GM18870 (cell line): ENCODE measurements around the gene DYRK1B.
A peak's percentile ranks its signal among the peaks of the same experiment; 100 is the strongest.
"Not testable (repeated sequence)": the region's sequence is repeated elsewhere in the genome, so short reads cannot be mapped to it uniquely, and the experiment has no call there.

ENCODE experiments used
- ATAC-seq: cut with Tn5 transposase; IDR thresholded peaks from one replicate; pipeline ENCODE4 v1.9.1; 2021; ENCODE audit warnings: moderate library complexity; ENCODE audit not compliant: unreplicated experiment

DYRK1B gene

DNA sequence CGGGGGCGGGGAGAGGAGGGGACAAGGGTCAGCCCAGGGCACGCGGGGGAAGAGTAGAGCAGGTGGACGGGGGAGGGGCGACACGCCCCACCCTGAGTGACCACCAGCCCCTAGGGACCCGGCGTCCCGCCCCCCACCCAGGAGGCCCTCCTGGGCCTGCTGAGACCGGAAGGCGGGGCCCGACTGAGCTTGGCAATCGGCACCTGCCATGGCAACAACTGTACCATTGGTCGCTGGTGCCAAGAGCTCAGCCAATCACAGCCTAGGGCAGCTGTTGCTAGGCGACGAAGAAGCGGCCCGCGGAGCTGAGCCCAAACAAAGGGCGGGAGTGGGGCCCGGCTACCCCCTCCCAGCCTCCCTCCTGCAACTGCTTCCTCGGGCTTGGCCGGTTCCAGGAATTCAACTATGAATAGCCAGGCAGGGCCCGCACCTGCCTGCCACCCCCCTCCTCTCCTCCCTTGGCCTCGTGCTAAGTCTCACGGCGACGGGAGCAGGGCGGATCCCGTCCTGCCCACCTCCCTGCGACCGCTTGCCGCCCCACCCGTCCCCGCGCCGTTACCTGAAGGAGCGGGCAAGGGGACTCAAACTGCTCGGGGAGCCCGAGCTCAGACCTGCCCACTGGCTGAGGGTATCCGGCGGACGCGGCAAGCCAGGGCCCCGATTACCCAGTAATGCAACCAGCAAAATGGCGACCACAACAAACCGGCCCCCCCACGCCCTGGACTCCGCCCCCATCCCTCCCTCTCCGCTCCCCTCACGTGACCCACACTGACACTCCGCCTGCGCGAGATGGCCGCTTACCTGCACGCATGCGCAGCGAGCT, at the start of gene DYRK1B:
DYRK1B (minus strand) TSS at position 699 of the 823 bp plus-strand sequence. CDS start 2,295 bp downstream, outside the sequence.
- peak; percentile 71 for ATAC-seq

GRCh38 chr19:39882645-39883044, 48.7 kb upstream of the DYRK1B start:
- not testable (repeated sequence) for ATAC-seq

DNA sequence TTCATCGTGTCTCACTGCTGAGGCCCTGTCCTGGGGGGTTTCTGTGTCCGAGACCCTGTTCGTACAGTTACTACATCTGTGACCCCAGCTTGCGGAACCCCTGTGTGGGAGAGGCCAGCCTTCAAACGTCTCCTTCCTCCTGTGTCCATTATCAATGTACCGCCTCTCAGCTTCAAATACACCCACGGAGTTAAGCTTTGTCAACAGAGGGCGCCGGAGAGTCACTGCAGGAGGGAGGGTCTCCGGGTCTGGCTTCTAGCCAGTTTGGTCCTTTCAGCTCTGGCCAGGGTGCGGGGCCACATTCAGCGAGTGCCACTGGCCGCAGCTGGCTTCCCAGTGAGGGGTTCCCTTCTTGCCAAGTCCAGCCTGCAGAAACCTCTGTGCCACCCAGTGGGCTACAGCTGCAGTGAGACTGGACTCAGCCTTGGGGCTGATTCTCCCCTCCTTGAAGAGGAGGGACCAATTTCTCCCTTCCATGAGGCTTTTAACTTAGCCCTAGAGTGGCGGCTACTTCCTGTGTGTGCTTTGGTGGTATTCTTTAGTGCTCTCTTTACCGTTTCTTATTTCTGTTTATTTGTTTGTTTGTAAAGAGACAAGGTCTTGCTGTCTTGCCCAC, 47.6 kb upstream of the DYRK1B start:
- not testable (repeated sequence) for ATAC-seq

DNA sequence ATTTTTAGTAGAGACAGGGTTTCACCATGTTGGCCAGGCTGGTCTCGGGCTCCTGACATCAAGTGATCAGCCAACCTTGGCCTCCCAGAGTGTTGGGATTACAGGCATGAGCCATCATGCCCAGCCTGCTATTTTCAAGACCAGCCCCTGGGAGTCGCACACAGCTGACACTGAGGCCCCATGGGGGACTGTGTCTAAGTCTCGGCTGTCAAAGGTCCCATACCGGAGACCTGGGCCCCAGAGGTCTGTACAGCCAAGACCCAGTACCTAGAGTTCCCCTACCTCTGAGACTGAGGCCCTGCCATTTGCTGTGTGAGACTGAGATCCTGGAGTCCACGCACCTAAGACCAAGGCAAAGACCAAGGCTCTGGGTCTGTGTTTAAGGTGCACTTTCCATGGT, 46.3 kb upstream of the DYRK1B start:
- ATAC-seq = not testable (repeated sequence)

DNA sequence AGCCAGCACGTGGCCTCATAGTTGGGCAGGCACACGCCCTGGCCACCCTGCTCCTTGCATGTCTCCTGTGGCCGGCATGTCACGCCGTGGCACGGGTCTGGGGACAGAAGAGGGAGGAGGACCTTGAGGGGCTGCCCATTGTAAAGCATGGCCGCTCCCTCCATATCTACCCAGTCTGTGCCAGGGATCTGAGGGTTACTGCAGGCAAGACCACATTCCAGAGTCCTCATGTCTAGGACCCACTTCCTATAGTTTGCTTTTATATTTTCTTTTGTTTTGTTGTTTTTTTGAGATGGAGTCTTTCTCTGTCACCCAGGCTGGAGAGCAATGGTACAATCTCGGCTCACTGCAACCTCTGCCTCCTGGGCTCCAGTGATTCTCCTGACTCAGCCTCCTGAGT, 45.8 kb upstream of the DYRK1B start:
- ATAC-seq = not testable (repeated sequence)

DNA sequence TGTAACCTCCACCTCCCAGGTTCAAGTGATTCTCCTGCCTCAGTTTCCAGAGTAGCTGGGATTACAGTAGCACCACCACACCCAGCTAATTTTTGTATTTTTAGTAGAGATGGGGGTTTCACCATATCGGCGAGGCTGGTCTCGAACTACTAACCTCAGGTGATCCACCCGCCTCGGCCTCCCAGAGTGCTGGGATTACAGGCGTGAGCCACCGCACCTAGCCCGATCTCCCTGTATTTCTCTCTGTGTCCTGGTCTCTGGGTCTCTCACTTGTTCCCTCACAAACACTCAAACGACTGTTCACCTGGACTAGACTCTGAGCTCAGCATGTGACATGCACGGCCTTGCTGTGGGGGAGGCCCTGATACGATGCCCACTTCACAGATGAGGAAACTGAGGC, 44.9 kb upstream of the DYRK1B start:
- not testable (repeated sequence) for ATAC-seq

DNA sequence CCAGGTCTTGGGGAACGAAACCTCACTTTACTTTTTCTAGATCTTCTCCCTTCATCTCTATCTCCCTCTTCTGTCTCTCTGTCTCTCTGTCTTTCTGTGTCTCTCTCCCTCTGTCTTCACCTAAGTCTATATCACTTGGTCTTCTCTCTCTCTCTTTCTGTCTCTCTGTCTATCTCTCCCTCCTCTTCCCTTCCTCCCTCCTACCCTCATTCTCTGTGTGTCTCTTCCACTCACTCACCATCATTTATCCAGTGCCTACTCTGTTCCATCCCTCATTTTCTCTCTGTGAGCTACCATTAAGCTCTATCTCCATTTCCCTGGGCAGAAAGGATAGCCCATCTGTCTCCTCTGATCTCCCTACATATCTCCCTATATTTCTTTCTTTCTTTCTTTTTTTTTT, 44.4 kb upstream of the DYRK1B start:
- ATAC-seq = no peak

GRCh38 chr19:39877982-39878381, 44.0 kb upstream of the DYRK1B start:
- ATAC-seq = not testable (repeated sequence)

DNA sequence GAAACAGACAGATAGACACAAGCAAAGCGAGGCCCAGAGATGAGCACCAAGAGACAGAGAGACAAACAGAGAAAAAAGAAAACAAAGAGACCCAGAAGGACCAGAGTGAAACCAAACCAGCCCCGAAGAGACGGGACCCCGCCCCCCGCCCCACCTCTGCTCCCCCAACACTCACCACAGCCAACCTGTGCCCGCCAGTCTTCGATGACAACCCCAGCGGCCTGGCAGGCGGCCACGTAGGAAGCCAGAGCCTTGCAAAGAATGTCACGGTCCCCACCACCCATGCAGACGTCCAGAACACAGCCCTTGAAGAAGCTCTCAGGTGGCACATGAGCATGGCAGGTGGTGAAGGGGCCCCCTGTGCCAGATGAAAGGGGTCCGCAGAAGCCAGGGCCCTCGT, 43.5 kb upstream of the DYRK1B start:
- not testable (repeated sequence) for ATAC-seq

DNA sequence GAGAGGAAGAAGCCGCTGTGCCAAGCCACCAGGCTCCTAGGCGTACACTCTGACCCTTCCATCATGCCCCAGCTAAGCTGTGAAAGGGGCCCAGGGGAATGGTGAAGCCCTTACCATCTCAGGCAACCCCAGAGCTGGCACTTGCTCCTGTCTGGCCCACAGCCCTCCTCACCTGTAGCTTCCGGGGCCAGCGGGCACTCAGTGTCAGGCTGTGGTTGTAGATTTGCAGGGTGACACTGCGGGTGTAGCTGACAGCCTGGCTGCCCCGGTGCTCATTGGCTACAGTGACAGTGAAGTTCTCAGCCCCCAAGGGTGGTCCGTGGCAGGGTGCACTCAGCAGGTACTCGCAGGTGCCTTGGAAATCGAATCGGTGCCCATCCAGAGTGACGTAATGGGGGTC, 42.5 kb upstream of the DYRK1B start:
- ATAC-seq = not testable (repeated sequence)

- not testable (repeated sequence) for ATAC-seq
These were observed 41.5 kb upstream of the DYRK1B start for GRCh38 chr19:39875401-39875864.

DNA sequence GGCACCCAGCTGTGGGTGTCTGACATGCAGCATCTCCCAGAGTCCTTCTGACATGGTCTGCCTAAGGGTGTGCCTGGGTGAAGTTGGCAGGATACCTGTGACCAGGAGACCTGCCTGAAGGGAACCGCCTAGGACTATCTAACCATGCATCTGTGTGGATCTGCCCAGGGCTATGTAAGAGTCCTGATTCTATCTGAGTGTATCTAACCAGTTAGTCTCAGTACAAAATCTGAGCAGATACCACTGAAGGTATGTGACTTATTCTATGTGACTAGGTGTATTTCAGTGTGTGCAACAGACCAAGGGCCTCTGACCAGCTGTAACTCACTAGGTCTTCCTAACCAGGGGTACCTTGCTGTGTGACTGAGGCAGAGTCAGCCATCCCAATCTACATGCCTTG, 40.4 kb upstream of the DYRK1B start:
- ATAC-seq = no peak

- no peak for ATAC-seq
These were observed 39.4 kb upstream of the DYRK1B start for GRCh38 chr19:39873385-39873784.

- ATAC-seq = no peak
These were observed 38.2 kb upstream of the DYRK1B start for GRCh38 chr19:39871886-39872866.

- no peak for ATAC-seq
These were observed 37.4 kb upstream of the DYRK1B start for GRCh38 chr19:39871362-39871761.

GRCh38 chr19:39870171-39870971, 36.4 kb upstream of the DYRK1B start:
- no peak for ATAC-seq

GRCh38 chr19:39867952-39868351, 34.0 kb upstream of the DYRK1B start:
- ATAC-seq = no peak

GRCh38 chr19:39867133-39867532, 33.2 kb upstream of the DYRK1B start:
- ATAC-seq = no peak

DNA sequence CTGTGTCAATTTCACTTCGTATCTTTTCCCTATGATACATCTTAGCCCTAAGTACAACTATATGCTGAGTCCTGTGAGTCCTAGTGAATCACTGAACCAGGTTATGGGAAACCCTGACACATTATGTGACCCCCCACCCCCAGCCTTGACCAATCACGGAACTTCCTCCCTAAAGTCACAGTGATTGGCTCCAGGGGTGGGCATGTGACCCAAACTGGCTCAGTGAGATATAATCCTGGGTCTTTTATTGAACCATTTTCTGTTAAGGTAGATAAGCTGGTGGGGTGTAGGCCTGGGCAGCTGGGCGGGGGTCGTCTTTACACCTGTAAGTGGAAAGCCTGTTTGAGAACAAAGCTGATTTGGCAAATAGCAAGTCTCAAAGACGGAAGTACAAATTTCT, 32.0 kb upstream of the DYRK1B start:
- ATAC-seq = no peak

GRCh38 chr19:39865186-39865585, 31.2 kb upstream of the DYRK1B start:
- ATAC-seq = no peak
